ENCODE results near the gene NPFFR2. TPM values are rescaled to one million over a fixed set of nuclear protein-coding genes. Genes with fewer than 3 reads are reported as not detected.
"Not testable (repeated sequence)": the region's sequence is repeated elsewhere in the genome, so short reads cannot be mapped to it uniquely, and the experiment has no call there.

Gene NPFFR2
- total RNA-seq, 4 donors from 2014 or later = not detected

DNA sequence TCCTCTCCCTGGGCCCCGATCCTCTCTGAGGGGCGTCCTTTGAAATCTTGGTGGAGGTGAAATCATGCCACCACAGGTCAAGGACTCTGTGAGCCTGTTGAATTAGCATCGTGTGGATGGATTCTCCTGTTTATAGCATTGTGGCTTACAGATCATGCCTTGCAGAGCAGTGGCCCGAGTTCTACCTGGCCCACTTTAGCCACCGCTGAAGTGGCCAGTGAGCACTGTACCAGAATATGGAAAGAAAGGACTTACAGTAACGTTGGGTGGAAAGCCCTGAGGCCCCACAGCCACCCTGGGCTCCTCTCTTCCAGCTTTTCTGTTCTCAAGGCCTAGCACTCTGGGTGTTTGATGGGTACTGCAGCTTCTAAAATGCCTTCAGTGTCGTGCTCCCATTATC lies 35.3 kb downstream of the NPFFR2 start:
- H3K27me3 ChIP-seq = no peaks in the 10 kb centered on the region
- H3K4me1 ChIP-seq = no peaks in the 10 kb centered on the region
- no peak overlapping the region for H3K27ac ChIP-seq
- WGBS = 77% methylated on average over 7 of the region's 7 CpGs
- H3K9me3 ChIP-seq = peaks cover 3% of the 10 kb centered on the region
- no peak for DNase-seq (ENCODE audit: low spot score in 2 of 2)
- no peaks in the 10 kb centered on the region for H3K36me3 ChIP-seq
- no peak overlapping the region for H3K4me3 ChIP-seq
- TF ChIP-seq POLR2AphosphoS5 (IDR thresholded peaks at IDR 0.05) (no peak), EP300 (IDR thresholded peaks at IDR 0.05) (no peak), POLR2A (IDR thresholded peaks at IDR 0.05) (no peak)
- TF ChIP-seq, protein P1, sequence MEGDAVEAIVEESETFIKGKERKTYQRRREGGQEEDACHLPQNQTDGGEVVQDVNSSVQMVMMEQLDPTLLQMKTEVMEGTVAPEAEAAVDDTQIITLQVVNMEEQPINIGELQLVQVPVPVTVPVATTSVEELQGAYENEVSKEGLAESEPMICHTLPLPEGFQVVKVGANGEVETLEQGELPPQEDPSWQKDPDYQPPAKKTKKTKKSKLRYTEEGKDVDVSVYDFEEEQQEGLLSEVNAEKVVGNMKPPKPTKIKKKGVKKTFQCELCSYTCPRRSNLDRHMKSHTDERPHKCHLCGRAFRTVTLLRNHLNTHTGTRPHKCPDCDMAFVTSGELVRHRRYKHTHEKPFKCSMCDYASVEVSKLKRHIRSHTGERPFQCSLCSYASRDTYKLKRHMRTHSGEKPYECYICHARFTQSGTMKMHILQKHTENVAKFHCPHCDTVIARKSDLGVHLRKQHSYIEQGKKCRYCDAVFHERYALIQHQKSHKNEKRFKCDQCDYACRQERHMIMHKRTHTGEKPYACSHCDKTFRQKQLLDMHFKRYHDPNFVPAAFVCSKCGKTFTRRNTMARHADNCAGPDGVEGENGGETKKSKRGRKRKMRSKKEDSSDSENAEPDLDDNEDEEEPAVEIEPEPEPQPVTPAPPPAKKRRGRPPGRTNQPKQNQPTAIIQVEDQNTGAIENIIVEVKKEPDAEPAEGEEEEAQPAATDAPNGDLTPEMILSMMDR (IDR thresholded peaks at IDR 0.05) = no peak

DNA sequence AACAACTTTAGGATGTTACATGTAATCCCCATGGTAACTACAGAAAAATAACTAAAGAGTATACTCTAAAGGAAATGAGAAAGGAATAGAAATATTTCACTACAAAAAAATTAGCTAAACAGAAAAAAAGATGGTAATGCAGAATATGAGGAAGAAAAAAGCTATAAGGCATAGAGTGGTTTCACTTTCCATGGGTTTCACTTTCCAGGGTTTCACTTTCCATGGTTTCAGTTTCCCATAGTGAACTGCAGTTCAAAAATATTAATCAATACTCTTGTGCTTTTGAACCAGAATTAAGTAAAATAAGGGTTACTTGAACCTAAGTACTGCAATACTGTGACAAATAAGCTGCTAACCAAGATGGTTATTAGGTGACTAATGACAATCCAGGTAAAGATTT lies 42.0 kb downstream of the NPFFR2 start:
- TF ChIP-seq POLR2AphosphoS5 (IDR thresholded peaks at IDR 0.05) (no peak), EP300 (IDR thresholded peaks at IDR 0.05) (no peak), POLR2A (IDR thresholded peaks at IDR 0.05) (no peak)
- TF ChIP-seq, protein P1 (IDR thresholded peaks at IDR 0.05) = no peak
- Histone ChIP-seq H3K9me3 (no peaks in the 10 kb centered on the region), H3K4me1 (no peaks in the 10 kb centered on the region), H3K27ac (no peak overlapping the region), H3K4me3 (no peak overlapping the region), H3K27me3 (no peaks in the 10 kb centered on the region), H3K36me3 (no peaks in the 10 kb centered on the region)
- DNase-seq (ENCODE audit: low spot score in 2 of 2) = no peak

DNA sequence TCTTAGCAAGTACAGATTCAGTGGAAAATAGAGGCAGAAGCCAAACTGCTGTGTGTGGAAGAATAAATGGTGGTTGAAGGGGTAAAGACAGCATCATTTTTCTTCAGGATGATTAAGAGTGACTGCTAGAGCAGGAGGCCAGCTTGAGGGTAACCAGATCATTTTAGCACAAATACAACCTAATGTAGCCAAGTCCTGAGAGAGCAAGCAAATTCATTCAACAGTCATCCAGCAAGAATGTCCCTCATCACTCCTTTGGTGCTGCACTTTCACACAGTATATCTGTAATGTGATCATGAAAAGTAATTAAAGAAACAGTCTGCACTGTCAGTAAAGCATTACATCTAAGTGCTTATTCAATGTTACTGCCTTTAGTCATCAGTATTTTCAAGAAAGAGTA lies 44.8 kb downstream of the NPFFR2 start:
- DNase-seq (ENCODE audit: low spot score in 2 of 2) = no peak
- no peaks in the 10 kb centered on the region for H3K9me3 ChIP-seq
- no peaks in the 10 kb centered on the region for H3K4me1 ChIP-seq
- H3K36me3 ChIP-seq = no peaks in the 10 kb centered on the region
- H3K4me3 ChIP-seq = no peak overlapping the region
- TF ChIP-seq POLR2A (IDR thresholded peaks at IDR 0.05) (no peak), POLR2AphosphoS5 (IDR thresholded peaks at IDR 0.05) (no peak), EP300 (IDR thresholded peaks at IDR 0.05) (no peak)
- TF ChIP-seq, protein P1 (IDR thresholded peaks at IDR 0.05) = no peak
- H3K27ac ChIP-seq = no peak overlapping the region
- no peaks in the 10 kb centered on the region for H3K27me3 ChIP-seq

DNA sequence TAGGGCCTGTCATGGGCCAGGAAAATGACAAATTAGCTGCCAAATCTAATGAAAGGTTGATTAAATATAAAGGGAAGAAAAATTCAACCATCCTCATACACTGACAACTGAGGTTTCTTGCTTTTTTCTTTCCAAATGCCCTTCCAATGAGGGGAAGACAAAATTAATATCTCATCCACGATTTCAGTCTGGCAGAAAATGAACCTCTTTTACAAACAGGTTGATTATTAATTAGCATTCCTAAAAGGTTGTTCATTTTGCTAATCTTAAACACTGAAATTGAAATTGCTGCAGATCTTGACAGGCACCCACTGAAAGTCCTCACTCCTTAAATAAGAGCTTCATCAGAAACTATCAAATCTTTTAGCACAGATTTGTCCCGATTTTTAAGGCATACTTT lies 45.5 kb downstream of the NPFFR2 start:
- Histone ChIP-seq H3K27ac (no peak overlapping the region), H3K9me3 (no peaks in the 10 kb centered on the region), H3K36me3 (no peaks in the 10 kb centered on the region), H3K27me3 (no peaks in the 10 kb centered on the region), H3K4me3 (no peak overlapping the region), H3K4me1 (no peaks in the 10 kb centered on the region)
- DNase-seq (ENCODE audit: low spot score in 2 of 2) = no peak
- TF ChIP-seq POLR2AphosphoS5 (IDR thresholded peaks at IDR 0.05) (no peak), EP300 (IDR thresholded peaks at IDR 0.05) (no peak), POLR2A (IDR thresholded peaks at IDR 0.05) (no peak)
- TF ChIP-seq, protein P1 (IDR thresholded peaks at IDR 0.05) = no peak
- WGBS = 68% methylated on average over 2 of the region's 2 CpGs

DNA sequence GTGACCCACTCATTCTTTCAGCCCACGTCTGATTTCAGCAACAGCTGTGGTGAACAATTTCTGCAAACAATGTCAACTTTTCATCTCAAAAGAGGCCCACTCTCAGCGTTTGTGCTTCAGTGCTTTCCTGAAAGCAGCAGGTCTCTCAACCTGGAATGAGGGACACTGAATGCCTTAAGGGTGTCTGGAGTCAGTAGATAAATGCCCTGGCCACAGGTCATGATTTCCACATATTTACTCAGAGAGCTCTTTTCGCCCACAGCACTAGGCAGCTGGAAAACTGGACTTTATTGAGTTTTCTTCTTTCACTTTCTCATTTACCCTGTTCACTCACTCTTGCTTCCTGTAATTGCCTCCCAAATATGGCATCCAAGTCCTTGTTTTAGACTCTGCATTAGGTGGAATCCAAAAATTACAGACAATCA lies 52.8 kb downstream of the NPFFR2 start:
- Histone ChIP-seq H3K27ac (no peak overlapping the region), H3K4me1 (no peaks in the 10 kb centered on the region), H3K27me3 (no peaks in the 10 kb centered on the region), H3K36me3 (no peaks in the 10 kb centered on the region), H3K4me3 (no peak overlapping the region), H3K9me3 (no peaks in the 10 kb centered on the region)
- 32% methylated on average over 3 of the region's 3 CpGs for WGBS
- no peak for TF ChIP-seq POLR2A (IDR thresholded peaks at IDR 0.05)
- TF ChIP-seq EP300 (IDR thresholded peaks at IDR 0.05) = no peak
- TF ChIP-seq, protein P1 (IDR thresholded peaks at IDR 0.05) = no peak
- no peak for TF ChIP-seq POLR2AphosphoS5 (IDR thresholded peaks at IDR 0.05)
- no peak for DNase-seq (ENCODE audit: low spot score in 2 of 2)

DNA sequence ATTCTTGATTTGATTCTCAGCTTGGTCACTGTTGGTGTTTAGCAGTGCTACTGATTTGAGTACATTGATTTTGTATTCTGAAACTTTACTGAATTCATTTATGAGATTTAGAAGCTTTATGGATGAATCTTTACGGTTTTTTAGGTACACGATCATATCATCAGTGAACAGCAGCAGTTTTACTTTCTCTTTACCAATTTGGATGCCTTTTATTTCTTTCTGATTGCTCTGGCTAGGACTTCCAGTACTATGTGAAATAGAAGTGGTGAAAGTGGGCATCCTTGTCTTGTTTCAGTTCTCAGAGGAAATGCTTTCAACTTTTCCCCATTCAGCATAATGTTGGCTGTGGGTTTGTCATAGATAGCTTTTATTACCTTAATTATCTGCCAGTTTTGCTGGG lies 58.8 kb downstream of the NPFFR2 start:
- not testable (repeated sequence) for H3K36me3 ChIP-seq; H3K27me3 ChIP-seq; H3K9me3 ChIP-seq; DNase-seq (ENCODE audit: low spot score in 2 of 2); H3K4me3 ChIP-seq; H3K4me1 ChIP-seq; H3K27ac ChIP-seq
- 95% methylated on average over 2 of the region's 2 CpGs for WGBS

All from suprapubic skin (tissue), 4 donors.